Small intestine (tissue), 7 donors: ENCODE results near the gene BABAM2. TPM values are rescaled to one million over a fixed set of nuclear protein-coding genes. Genes with fewer than 3 reads are reported as not detected.

ENCODE experiments used
- DNase-seq, 2 donors: peaks; one replicate each; pipeline versions ENCODE4 v3.0.0 to v3.0.0-alpha.2; 2013
- FAIRE-seq: peaks from 2 replicates; lab custom pipeline; 2012; peaks lifted over from hg19 to GRCh38; lab: Jason Lieb, UNC
- H3K27ac ChIP-seq, 3 donors: one replicate each; pipeline ENCODE4 v1.5.1; 2013; ENCODE audit warnings: low read length in 2 of 3, mild to moderate bottlenecking in 2 of 3, control low read depth in 1 of 3, inconsistent platforms in 1 of 3, low read depth in 1 of 3, moderate library complexity in 1 of 3
- H3K27me3 ChIP-seq, 3 donors: one replicate each; pipeline ENCODE4 v1.6.1; 2013; ENCODE audit warnings: low read length in 3 of 3, inconsistent platforms in 1 of 3; ENCODE audit not compliant: control insufficient read depth in 3 of 3, insufficient read depth in 3 of 3
- H3K36me3 ChIP-seq, 3 donors: one replicate each; pipeline ENCODE4 v1.6.1; 2013; ENCODE audit warnings: low read length in 3 of 3, inconsistent platforms in 1 of 3, low read depth in 1 of 3, mild to moderate bottlenecking in 1 of 3, moderate library complexity in 1 of 3; ENCODE audit not compliant: control insufficient read depth in 3 of 3, insufficient read depth in 2 of 3
- H3K4me1 ChIP-seq, 3 donors: one replicate each; pipeline ENCODE4 v1.6.1; 2013; ENCODE audit warnings: low read length in 2 of 3, inconsistent platforms in 1 of 3, low read depth in 1 of 3, mild to moderate bottlenecking in 1 of 3, moderate library complexity in 1 of 3; ENCODE audit not compliant: control insufficient read depth in 3 of 3, insufficient read depth in 2 of 3
- H3K4me3 ChIP-seq, 3 donors: one replicate each; pipeline ENCODE4 v1.5.1; 2013; ENCODE audit warnings: low read length in 3 of 3, control low read depth in 1 of 3, inconsistent platforms in 1 of 3, low read depth in 1 of 3, mild to moderate bottlenecking in 1 of 3, moderate library complexity in 1 of 3
- H3K9me3 ChIP-seq, 2 donors: one replicate each; pipeline ENCODE4 v1.6.1; 2013; ENCODE audit warnings: low read depth in 1 of 2, low read length in 1 of 2; ENCODE audit not compliant: control insufficient read depth in 2 of 2, insufficient read depth in 1 of 2
- WGBS, 3 donors: extraction: QIAGEN DNeasy Blood & Tissue Kit; methylation state at CpG; one replicate each; pipeline ENCODE4 v1.1.7; 2013; 5-methylcytosine and 5-hydroxymethylcytosine counted together
- polyA plus RNA-seq, 4 donors: library from polyadenylated mRNA; stranded (reverse) in 3 of 4; unstranded in 1 of 4; fragments of 200-250 nt in 3 of 4; fragments of 120-200 nt in 1 of 4; gene quantifications; one replicate each; pipeline versions ENCODE4 v1.2.1 to v1.2.3, GENCODE V29; 2013
- donor health status: healthy with polysubstance abuse.
- donor health status: control.
- donor health status: control.
- donor health status: Bipolar disorder and iron deficiency.
- donor health status: healthy.

Gene BABAM2
- polyA plus RNA-seq, 4 donors, result 19.5 to 38.6 (median 21.5) TPM

DNA sequence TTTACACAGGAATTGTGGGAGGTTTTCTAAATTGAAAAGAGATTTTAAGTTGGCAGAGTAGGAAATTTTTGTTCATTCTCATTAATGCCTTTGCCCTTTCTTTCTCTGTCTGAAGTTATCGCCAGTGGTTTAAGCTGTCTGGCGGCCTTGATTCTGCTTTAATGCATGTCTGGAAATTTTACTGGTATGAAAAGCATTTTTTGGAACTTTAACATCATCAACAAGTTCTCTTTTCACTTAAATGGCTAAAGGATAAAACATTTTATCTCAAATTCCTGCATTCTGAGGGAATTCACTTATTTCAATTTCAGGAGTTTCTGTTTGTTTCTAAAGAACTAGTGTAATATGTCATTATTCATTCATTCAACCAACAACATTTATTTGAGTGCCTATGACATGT lies 268.3 kb downstream of the BABAM2 start:
- no peak overlapping the region for H3K27ac ChIP-seq
- H3K9me3 ChIP-seq, result peaks cover 0 to 11% of the 10 kb centered on the region in 2 donors
- FAIRE-seq (no peak), DNase-seq (no peak)
- no peaks in the 10 kb centered on the region for H3K36me3 ChIP-seq
- WGBS, 3 donors, result 93 to 100% (median 94%) methylated on average over 2 of the region's 2 CpGs
- H3K4me3 ChIP-seq, result no peak overlapping the region
- H3K27me3 ChIP-seq, result no peaks in the 10 kb centered on the region
- H3K4me1 ChIP-seq, result peaks cover 0 to 28% (median 0%) of the 10 kb centered on the region in 3 donors

DNA sequence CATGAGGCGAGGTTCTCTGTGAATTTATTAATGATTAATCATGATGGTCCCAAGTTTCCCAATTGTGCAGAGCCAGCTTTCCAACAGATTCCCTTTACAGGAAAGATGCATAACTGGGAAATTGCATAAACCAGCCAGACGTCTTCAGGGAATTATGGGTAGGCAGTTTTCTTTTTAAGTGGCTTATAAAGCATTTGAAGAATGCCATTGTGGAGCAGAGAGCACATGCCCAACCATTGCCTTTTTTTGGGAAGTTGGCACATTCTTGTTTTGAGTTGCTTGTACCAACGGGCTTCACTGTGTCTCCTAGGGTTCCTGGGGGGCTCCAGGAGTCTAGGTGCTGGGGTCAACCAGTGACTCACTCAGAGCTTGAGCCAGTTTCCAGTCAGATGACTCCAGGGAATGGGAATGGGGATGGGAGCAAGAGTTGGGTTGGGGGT lies 270.5 kb downstream of the BABAM2 start:
- no peak overlapping the region for H3K4me3 ChIP-seq
- no peaks in the 10 kb centered on the region for H3K27me3 ChIP-seq
- H3K27ac ChIP-seq, result no peak overlapping the region
- no peak for FAIRE-seq
- DNase-seq, result peak in 1 of 2 donors; percentile 31
- peaks cover 0 to 25% (median 0%) of the 10 kb centered on the region in 3 donors for H3K4me1 ChIP-seq
- no peaks in the 10 kb centered on the region for H3K36me3 ChIP-seq
- H3K9me3 ChIP-seq, result peaks cover 0 to 6% of the 10 kb centered on the region in 2 donors
- 53 to 63% (median 63%) methylated on average over 3 of the region's 3 CpGs for WGBS, 3 donors

DNA sequence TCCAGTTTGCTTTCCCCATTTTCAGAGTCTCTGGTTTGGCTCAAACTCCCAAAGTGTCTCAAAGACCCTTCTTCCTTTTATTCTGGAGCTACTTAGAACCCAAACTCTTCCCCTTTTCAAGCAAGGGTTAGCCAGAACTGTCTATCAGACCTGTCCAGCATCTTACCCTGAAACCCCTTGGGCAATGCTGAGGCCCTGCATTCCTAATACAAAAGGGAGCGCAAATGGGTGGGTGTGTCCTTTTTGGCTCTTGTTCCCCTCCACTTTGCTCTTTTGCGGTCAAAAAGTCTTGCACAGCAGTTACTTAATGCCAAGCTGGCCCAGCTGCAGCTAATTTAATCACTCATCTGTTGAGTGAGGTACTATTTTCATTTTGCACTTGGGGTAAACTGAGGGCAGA lies 270.9 kb downstream of the BABAM2 start:
- FAIRE-seq, result no peak
- DNase-seq, result no peak
- 90 to 98% (median 95%) methylated on average over 2 of the region's 2 CpGs for WGBS, 3 donors
- Histone ChIP-seq H3K36me3 (no peaks in the 10 kb centered on the region), H3K27me3 (no peaks in the 10 kb centered on the region), H3K4me3 (no peak overlapping the region), H3K9me3 (peaks cover 0 to 5% of the 10 kb centered on the region in 2 donors), H3K27ac (no peak overlapping the region), H3K4me1 (peaks cover 0 to 25% (median 0%) of the 10 kb centered on the region in 3 donors)

DNA sequence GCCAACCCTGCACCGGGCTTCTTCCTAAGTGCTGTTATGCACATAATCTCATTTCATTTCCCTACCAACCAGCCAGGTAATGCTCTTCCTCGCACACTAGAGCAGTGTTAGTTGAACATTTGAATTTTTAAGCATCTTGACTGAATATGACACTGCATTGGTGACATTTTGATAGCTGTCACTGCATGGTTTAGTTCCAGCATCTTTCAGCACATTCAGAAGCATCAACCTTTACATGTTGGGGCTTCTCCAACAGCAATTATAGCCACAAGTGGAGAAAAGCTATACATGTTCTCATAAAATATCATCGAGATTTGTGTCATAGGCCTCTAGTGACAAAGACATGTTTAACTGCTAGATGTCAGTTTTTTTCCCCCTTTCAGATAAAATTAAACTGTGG lies 272.0 kb downstream of the BABAM2 start:
- 93 to 98% (median 95%) methylated on average over 3 of the region's 3 CpGs for WGBS, 3 donors
- H3K9me3 ChIP-seq, result peaks cover 0 to 3% of the 10 kb centered on the region in 2 donors
- H3K36me3 ChIP-seq, result no peaks in the 10 kb centered on the region
- H3K4me1 ChIP-seq, result peaks cover 0 to 25% (median 0%) of the 10 kb centered on the region in 3 donors
- no peak overlapping the region for H3K4me3 ChIP-seq
- no peak for FAIRE-seq
- no peak for DNase-seq
- H3K27ac ChIP-seq, result peak overlapping the region in 1 of 3 donors; percentile 53
- H3K27me3 ChIP-seq, result no peaks in the 10 kb centered on the region

DNA sequence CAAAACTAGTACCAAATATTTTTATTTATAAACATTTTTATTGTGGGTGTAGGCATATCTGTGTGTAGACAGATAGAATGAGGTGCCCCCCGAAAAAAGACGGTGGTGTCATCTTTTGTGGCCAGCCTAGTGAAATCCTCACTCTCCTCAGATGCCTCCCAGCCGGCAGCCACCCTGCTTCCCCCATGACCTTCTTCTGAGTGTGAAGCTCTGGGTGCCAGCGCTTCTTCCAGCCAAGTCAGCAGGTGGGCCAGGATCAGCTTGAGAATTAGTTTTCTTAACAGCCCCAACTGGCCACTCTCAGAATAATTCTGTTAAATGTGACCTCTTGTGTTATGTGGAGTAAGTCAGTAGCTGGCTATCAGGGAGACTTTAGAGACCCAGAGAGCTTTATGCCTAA lies 272.5 kb downstream of the BABAM2 start:
- peaks cover 0 to 25% (median 0%) of the 10 kb centered on the region in 3 donors for H3K4me1 ChIP-seq
- DNase-seq, result no peak
- no peaks in the 10 kb centered on the region for H3K36me3 ChIP-seq
- FAIRE-seq, result no peak
- no peaks in the 10 kb centered on the region for H3K27me3 ChIP-seq
- H3K27ac ChIP-seq, result peak overlapping the region in 1 of 3 donors; percentile 53
- 91 to 93% (median 92%) methylated on average over 4 of the region's 4 CpGs for WGBS, 3 donors
- no peak overlapping the region for H3K4me3 ChIP-seq
- no peaks in the 10 kb centered on the region for H3K9me3 ChIP-seq

DNA sequence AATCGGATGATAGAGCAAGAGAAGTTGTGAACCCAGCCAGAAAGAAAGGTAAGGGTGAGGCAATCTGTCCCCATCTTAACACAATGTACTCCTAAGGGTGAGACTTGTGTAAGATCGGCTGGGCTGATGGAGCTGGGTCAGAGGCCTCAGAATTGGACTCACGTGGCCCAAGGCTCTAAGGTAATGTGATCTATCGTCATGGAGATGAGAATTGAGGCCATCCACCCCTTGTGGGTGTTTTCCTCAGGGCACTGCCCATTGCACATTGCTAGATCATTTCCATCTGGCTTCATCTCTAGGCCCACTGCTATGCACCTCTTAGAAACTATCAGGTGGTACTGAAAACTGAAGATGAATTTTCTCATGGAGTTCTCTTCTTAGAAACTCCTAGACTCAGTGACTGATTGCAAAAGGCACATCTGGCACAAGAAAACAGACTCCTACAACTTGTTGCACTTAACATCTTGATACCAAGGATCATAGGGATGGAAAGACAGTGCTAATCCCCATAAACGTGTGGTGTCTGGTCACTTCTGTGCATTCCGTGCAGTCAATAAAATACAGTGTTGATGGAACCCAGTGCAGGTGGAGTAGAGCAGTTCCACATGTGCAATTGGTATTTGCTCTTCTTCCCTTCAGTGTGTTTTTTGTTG lies 273.2 kb downstream of the BABAM2 start:
- no peaks in the 10 kb centered on the region for H3K9me3 ChIP-seq
- FAIRE-seq (no peak), DNase-seq (peak in 1 of 2 donors; percentile 78)
- 81 to 92% (median 89%) methylated on average over 6 of the region's 6 CpGs for WGBS, 3 donors
- H3K4me1 ChIP-seq, result peaks cover 0 to 25% (median 0%) of the 10 kb centered on the region in 3 donors
- no peaks in the 10 kb centered on the region for H3K36me3 ChIP-seq
- no peak overlapping the region for H3K4me3 ChIP-seq
- peak overlapping the region in 2 of 3 donors; percentile 32 to 53 for H3K27ac ChIP-seq
- H3K27me3 ChIP-seq, result no peaks in the 10 kb centered on the region

DNA sequence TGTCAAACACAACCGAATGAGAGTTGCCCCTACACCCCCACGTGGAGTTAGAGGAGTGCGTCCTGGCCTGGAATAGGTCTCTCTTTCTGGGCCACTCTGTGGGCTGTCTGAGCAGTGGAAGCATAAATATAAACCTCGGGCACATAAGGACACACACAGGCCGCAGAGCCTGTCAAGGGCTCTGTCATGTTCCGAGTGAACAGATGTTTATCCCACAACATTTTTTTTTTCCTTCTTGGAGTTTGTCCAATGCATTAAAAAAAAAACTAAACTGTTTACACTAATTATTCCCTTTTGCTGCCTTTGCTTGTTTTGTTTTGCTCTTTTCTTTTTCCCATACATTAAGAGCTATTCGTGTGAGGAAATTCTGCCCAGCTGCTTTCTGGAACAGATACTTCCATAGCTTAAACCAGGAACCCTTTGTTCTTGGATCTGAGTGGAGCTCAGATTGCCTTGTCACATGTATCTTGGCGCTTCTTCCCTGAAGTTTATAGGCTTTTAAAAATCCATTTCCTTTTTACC lies 273.8 kb downstream of the BABAM2 start:
- H3K4me3 ChIP-seq, result no peak overlapping the region
- H3K36me3 ChIP-seq, result peaks cover 0 to under 1% (median 0%) of the 10 kb centered on the region in 3 donors
- WGBS, 3 donors, result 53 to 75% (median 69%) methylated on average over 8 of the region's 8 CpGs
- FAIRE-seq (no peak), DNase-seq (peak in 1 of 2 donors; percentile 34)
- H3K4me1 ChIP-seq, result peaks cover 0 to 25% (median 0%) of the 10 kb centered on the region in 3 donors
- H3K9me3 ChIP-seq, result peaks cover 0 to 1% of the 10 kb centered on the region in 2 donors
- no peaks in the 10 kb centered on the region for H3K27me3 ChIP-seq
- H3K27ac ChIP-seq, result peak overlapping the region in 2 of 3 donors; percentile 16 to 53

DNA sequence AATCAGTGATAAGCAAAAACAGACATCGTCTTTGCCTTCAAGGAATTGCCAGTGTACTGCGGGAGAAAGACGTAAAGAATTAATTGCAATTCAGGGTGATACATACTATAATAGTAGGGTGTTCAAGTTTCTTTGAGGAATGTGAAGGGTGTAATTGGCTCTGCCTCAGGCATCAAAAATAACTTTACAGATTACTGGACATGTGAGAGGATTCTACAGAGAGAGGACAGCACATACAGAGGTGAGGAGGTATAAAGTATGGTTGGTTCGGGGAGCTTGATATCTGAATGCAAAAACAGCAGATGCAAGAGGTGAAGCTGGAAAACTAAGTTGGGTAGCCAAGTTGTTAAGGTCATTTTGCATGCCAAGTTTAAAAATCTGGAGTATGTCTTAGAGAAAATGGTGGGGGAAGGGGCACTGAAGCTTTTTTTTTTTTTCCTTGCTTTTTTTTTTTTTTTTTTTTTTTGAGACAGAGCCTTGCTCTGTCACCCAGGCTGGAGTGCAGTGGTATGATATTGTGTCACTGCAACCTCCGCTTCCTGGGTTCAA lies 274.6 kb downstream of the BABAM2 start:
- 93 to 98% (median 97%) methylated on average over 5 of the region's 5 CpGs for WGBS, 3 donors
- DNase-seq (no peak), FAIRE-seq (no peak)
- H3K27me3 ChIP-seq, result no peaks in the 10 kb centered on the region
- peaks cover 0 to 2% (median 0%) of the 10 kb centered on the region in 3 donors for H3K36me3 ChIP-seq
- H3K4me3 ChIP-seq, result no peak overlapping the region
- no peak overlapping the region for H3K27ac ChIP-seq
- H3K4me1 ChIP-seq, result peaks cover 0 to 25% (median 0%) of the 10 kb centered on the region in 3 donors
- peaks cover 0 to 3% of the 10 kb centered on the region in 2 donors for H3K9me3 ChIP-seq
